Glutamatergic neuron (in vitro differentiated cells): ENCODE measurements around the gene REST. TPM values are rescaled to one million over a fixed set of nuclear protein-coding genes. Genes with fewer than 3 reads are reported as not detected.

Source experiments
- DNase-seq: peaks from one replicate; pipeline ENCODE4 v3.0.0; 2022
- H3K27ac Mint-ChIP-seq: one replicate; pipeline ENCODE4 v1.8.0; 2020; ENCODE audit warnings: mild to moderate bottlenecking, mixed read lengths, inconsistent platforms; ENCODE audit not compliant: unreplicated experiment
- H3K27me3 Mint-ChIP-seq: one replicate; pipeline ENCODE4 v1.8.0; 2020; ENCODE audit warnings: mild to moderate bottlenecking, moderate library complexity, mixed read lengths, inconsistent platforms; ENCODE audit not compliant: unreplicated experiment
- H3K36me3 Mint-ChIP-seq: one replicate; pipeline ENCODE4 v1.8.0; 2020; ENCODE audit warnings: mild to moderate bottlenecking, mixed read lengths, inconsistent platforms; ENCODE audit not compliant: unreplicated experiment
- H3K4me1 Mint-ChIP-seq: one replicate; pipeline ENCODE4 v1.8.0; 2020; ENCODE audit warnings: mild to moderate bottlenecking, low read depth, mixed read lengths, inconsistent platforms; ENCODE audit not compliant: unreplicated experiment
- H3K4me3 Mint-ChIP-seq: one replicate; pipeline ENCODE4 v1.8.0; 2020; ENCODE audit warnings: mild to moderate bottlenecking, mixed read lengths, inconsistent platforms; ENCODE audit not compliant: unreplicated experiment
- H3K9me3 Mint-ChIP-seq: one replicate; pipeline ENCODE4 v1.8.0; 2020; ENCODE audit warnings: mild to moderate bottlenecking, moderate library complexity, mixed read lengths, inconsistent platforms; ENCODE audit not compliant: unreplicated experiment
- total RNA-seq: library from RNA; stranded (reverse); fragmentation: NEBNext Ultra II Directional; extraction: Animal tissue kit (Norgen Biotek cat#: 25700); gene quantifications from one replicate; pipeline ENCODE4 v1.2.1, GENCODE V29; 2021; ENCODE audit not compliant: unreplicated experiment
- TF ChIP-seq, protein P1 (sequence below): fragments of 200-600 bp; sonication (generic); IDR thresholded peaks from one replicate; pipeline ENCODE4 v1.5.0; 2021; ENCODE audit not compliant: partially characterized antibody, unreplicated experiment

Gene REST
- total RNA-seq, 1 donor from 2014 or later = 1.5 TPM

DNA sequence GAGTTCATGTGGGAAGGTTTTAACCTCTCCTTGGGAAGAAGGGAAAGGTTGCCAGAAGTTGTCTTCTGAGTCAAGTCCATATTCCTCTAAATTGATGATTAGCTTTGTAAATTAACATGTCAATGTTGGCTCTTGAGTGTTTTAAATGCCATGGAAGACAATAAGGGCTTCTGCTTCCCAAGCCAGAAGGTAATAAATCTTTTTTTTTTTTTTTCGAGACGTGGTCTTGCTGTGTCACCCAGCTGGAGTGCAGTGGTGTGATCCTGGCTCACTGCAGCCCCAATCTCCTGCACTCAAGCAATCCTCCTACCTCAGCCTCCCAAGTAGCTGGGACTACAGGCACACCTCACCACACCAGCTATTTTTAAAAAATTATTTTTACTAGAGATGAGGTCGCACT is 5.0 kb upstream of the REST start:
- H3K4me1 Mint-ChIP-seq = no peaks in the 10 kb centered on the region
- no peak overlapping the region for H3K4me3 Mint-ChIP-seq
- peaks cover 2% of the 10 kb centered on the region for H3K27me3 Mint-ChIP-seq
- H3K27ac Mint-ChIP-seq = no peak overlapping the region
- TF ChIP-seq, protein P1, sequence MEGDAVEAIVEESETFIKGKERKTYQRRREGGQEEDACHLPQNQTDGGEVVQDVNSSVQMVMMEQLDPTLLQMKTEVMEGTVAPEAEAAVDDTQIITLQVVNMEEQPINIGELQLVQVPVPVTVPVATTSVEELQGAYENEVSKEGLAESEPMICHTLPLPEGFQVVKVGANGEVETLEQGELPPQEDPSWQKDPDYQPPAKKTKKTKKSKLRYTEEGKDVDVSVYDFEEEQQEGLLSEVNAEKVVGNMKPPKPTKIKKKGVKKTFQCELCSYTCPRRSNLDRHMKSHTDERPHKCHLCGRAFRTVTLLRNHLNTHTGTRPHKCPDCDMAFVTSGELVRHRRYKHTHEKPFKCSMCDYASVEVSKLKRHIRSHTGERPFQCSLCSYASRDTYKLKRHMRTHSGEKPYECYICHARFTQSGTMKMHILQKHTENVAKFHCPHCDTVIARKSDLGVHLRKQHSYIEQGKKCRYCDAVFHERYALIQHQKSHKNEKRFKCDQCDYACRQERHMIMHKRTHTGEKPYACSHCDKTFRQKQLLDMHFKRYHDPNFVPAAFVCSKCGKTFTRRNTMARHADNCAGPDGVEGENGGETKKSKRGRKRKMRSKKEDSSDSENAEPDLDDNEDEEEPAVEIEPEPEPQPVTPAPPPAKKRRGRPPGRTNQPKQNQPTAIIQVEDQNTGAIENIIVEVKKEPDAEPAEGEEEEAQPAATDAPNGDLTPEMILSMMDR = no peak
- no peaks in the 10 kb centered on the region for H3K36me3 Mint-ChIP-seq
- H3K9me3 Mint-ChIP-seq = peaks cover 3% of the 10 kb centered on the region
- no peak for DNase-seq

DNA sequence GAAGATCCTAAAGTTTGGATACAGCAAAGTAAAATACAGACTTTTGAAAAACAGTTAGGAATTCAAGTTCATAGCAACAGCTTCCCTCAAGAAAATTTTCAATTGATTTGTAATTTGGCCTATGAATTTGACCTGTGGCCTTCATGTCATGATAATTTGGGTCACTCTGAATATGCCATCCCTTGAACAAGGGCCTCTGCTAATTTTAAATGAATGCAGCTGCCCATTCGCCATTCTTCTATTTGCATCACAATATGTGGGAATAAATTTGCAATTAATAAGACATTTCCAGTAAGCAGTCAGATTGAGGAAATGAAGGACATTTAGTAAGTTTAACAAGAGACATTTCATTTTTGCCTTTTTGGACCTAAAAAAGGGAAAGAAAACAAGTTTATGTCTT is 1.9 kb upstream of the REST start:
- Mint-ChIP-seq H3K36me3 (no peaks in the 10 kb centered on the region), H3K4me1 (peaks cover 2% of the 10 kb centered on the region), H3K9me3 (peaks cover 7% of the 10 kb centered on the region), H3K4me3 (no peak overlapping the region), H3K27ac (no peak overlapping the region), H3K27me3 (peaks cover 10% of the 10 kb centered on the region)
- TF ChIP-seq, protein P1 = no peak
- DNase-seq = no peak

GRCh38 chr4:56906489-56907393 is 959 bp upstream of the REST start:
- Mint-ChIP-seq H3K36me3 (no peaks in the 10 kb centered on the region), H3K4me3 (peak overlapping the region; percentile 74), H3K9me3 (peaks cover 9% of the 10 kb centered on the region), H3K27me3 (peaks cover 10% of the 10 kb centered on the region), H3K27ac (no peak overlapping the region), H3K4me1 (peaks cover 2% of the 10 kb centered on the region)
- TF ChIP-seq, protein P1 = no peak
- DNase-seq = no peak

DNA sequence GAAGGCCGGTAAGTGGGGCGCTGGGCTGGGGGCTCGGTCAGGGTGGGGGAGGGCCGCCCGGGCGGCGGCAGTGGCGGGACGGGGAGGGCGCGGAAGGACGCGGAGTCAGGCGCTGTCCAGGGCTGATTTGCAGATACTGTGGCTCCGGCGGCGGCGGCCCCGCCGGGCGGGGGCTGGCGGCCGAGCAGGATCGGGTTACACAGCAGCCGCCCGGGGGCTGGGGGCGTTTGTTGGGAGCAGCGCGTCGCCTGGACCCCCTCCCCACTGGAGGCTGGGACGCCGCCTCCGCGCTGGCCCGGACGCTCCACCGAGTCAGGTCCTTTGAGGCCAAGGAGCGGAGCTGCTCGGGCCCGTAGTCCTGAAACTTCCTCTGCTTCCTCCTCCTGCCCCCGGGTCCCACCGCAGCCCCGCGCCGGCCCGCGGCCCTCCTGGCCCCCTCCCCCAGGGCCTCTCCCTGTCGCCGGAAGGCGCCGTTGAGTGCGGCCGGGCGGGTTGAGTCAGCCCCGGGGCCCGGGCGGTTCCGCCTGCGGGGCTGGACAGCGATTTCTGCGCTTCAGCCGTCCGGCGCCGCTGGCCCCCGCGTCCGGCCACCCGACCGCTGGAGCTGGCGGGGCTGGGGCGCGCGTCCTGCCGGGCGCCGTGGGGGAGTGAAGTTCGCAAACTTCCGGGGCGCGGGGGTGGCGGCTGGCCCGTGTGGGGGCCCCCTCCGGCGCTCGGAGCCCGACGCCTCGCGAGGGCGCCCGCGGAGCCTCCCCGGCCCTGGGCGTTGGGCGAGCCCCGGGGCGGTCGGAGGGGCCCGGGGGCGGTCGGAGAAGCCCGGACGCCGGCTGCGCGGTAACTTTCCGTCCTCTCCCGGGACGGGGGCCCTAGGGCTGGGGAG is 746 bp downstream of the REST start:
- peaks cover 10% of the 10 kb centered on the region for H3K27me3 Mint-ChIP-seq
- no peak overlapping the region for H3K27ac Mint-ChIP-seq

More for the DNA sequence above, 746 bp downstream of the REST start:
- DNase-seq = peak; percentile 49
- Mint-ChIP-seq H3K36me3 (no peaks in the 10 kb centered on the region), H3K4me3 (peak overlapping the region; percentile 93), H3K9me3 (peaks cover 9% of the 10 kb centered on the region), H3K4me1 (peaks cover 2% of the 10 kb centered on the region)
- TF ChIP-seq, protein P1 = no peak
